Measurements from ENCODE around the gene IGIP.

IGIP gene

DNA sequence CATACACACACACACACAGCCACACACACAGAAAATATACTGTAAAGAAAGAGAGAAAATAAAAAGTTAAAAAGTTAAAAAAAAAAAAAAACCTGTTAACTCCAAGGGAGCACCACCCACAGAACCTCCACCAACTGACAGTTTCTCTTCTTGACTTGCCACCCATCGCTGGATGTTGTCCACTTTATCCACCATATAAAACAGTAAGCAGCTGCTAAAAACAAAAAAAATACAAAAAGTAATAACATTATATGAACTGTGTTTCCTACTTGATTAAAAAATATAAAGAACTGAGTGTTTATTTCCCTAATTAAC, 10.6 kb upstream of the IGIP start:
- DNase-seq (ENCODE audit: insufficient read length, low spot score) (no peak), FAIRE-seq (no peak)
- TF ChIP-seq CTCF (IDR thresholded peaks at IDR 0.05; ENCODE audit: insufficient read depth, missing control alignments) = no peak

- no peak for TF ChIP-seq CTCF (IDR thresholded peaks at IDR 0.05; ENCODE audit: insufficient read depth, missing control alignments)
- DNase-seq (ENCODE audit: insufficient read length, low spot score) (no peak), FAIRE-seq (no peak)
Observed at GRCh38 chr5:140116716-140117115, 9.0 kb upstream of the IGIP start.

- FAIRE-seq = no peak
- DNase-seq (ENCODE audit: insufficient read length, low spot score) = no peak
- TF ChIP-seq CTCF (IDR thresholded peaks at IDR 0.05; ENCODE audit: insufficient read depth, missing control alignments) = no peak
Observed at GRCh38 chr5:140117523-140117922, 8.2 kb upstream of the IGIP start.

GRCh38 chr5:140118302-140118936, 7.3 kb upstream of the IGIP start:
- no peak for FAIRE-seq
- no peak for DNase-seq (ENCODE audit: insufficient read length, low spot score)

GRCh38 chr5:140126315-140127012, 727 bp downstream of the IGIP start:
- FAIRE-seq (no peak), DNase-seq (ENCODE audit: insufficient read length, low spot score) (no peak)
- no peak for TF ChIP-seq CTCF (IDR thresholded peaks at IDR 0.05; ENCODE audit: insufficient read depth, missing control alignments)

More at GRCh38 chr5:140118302-140118936, 7.3 kb upstream of the IGIP start:
- no peak for TF ChIP-seq CTCF (IDR thresholded peaks at IDR 0.05; ENCODE audit: insufficient read depth, missing control alignments)

DNA sequence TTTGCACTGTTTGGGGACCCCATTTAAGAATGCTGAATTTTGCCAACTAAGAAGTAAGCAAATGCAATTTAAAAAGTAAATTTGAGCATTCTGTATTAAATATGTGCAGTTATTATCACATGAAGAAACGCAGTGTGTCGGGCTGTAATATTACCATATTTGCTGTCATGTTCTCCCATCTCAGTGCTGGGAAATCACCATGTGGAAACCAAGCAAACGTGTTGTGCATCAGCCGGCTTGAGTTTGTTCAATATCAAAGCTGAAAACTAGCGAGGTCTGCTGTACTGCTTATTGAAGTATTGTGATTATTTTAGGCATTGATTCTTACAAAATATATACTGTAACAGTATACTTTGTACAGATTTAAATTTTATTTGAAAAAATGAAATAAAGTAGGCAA, 2.6 kb downstream of the IGIP start:
- FAIRE-seq (no peak), DNase-seq (ENCODE audit: insufficient read length, low spot score) (no peak)
- TF ChIP-seq CTCF (IDR thresholded peaks at IDR 0.05; ENCODE audit: insufficient read depth, missing control alignments) = no peak
